ENCODE data around the gene CRHR1. TPM values are rescaled to one million over a fixed set of nuclear protein-coding genes. Genes with fewer than 3 reads are reported as not detected.

The CRHR1 gene
- total RNA-seq, 2 experiments from 2014 or later = not detected

- Histone ChIP-seq H3K27ac (ENCODE audit: low read depth in 1 of 2, low read length in 2 of 2) (no peak overlapping the region), H3K4me3 (ENCODE audit: low read length) (no peak overlapping the region), H3K4me1 (ENCODE audit: insufficient read depth, low read length) (peaks cover 3% of the 10 kb centered on the region), H3K27me3 (ENCODE audit: control insufficient read depth in 1 of 2, insufficient read depth in 2 of 2, low read length in 2 of 2) (no peaks in the 10 kb centered on the region), H3K36me3 (ENCODE audit: insufficient read depth, low read length) (no peaks in the 10 kb centered on the region), H3K9me3 (ENCODE audit: control insufficient read depth in 1 of 2, insufficient read depth in 1 of 2, low read length in 2 of 2) (no peaks in the 10 kb centered on the region)
- ATAC-seq (ENCODE audit: poor library complexity) = no peak
- POLR2A ChIA-PET = no interaction called here
- DNase-seq = no peak
- no peak for TF ChIP-seq CTCF (IDR thresholded peaks at IDR 0.05)
- intact Hi-C loops (cut with DNase I, micrococcal nuclease) = no loop called here
- Mint-ChIP-seq H3K27me3 (peaks cover 4% of the 10 kb centered on the region), H3K4me1 (ENCODE audit: low read depth) (no peaks in the 10 kb centered on the region), H3K36me3 (ENCODE audit: low read depth) (no peaks in the 10 kb centered on the region), H3K4me3 (no peak overlapping the region), H3K9me3 (no peaks in the 10 kb centered on the region), H3K27ac (no peak overlapping the region)
- CTCF ChIA-PET = interaction anchor here (0.8 kb wide), 1 partner anchor 195 kb away, joined by 3 read pairs; no protein-coding TSS in a partner anchor
Observed at GRCh38 chr17:45834471-45835396, 50.6 kb downstream of the CRHR1 start.

GRCh38 chr17:45835481-45835880 is 51.4 kb downstream of the CRHR1 start:
- peaks cover 3% of the 10 kb centered on the region for H3K4me1 ChIP-seq (ENCODE audit: insufficient read depth, low read length)
- ChIA-PET POLR2A (no interaction called here), CTCF (no interaction called here)
- no peaks in the 10 kb centered on the region for H3K9me3 Mint-ChIP-seq
- no peak for TF ChIP-seq CTCF (IDR thresholded peaks at IDR 0.05)
- intact Hi-C loops (cut with DNase I, micrococcal nuclease) = no loop called here
- H3K36me3 Mint-ChIP-seq (ENCODE audit: low read depth) = no peaks in the 10 kb centered on the region
- H3K9me3 ChIP-seq (ENCODE audit: control insufficient read depth in 1 of 2, insufficient read depth in 1 of 2, low read length in 2 of 2) = no peaks in the 10 kb centered on the region
- no peak overlapping the region for H3K4me3 Mint-ChIP-seq
- ATAC-seq (ENCODE audit: poor library complexity) (no peak), DNase-seq (no peak)
- no peak overlapping the region for H3K4me3 ChIP-seq (ENCODE audit: low read length)
- H3K27ac ChIP-seq (ENCODE audit: low read depth in 1 of 2, low read length in 2 of 2) = no peak overlapping the region
- H3K27me3 Mint-ChIP-seq = peaks cover 4% of the 10 kb centered on the region
- H3K27me3 ChIP-seq (ENCODE audit: control insufficient read depth in 1 of 2, insufficient read depth in 2 of 2, low read length in 2 of 2) = no peaks in the 10 kb centered on the region
- no peaks in the 10 kb centered on the region for H3K4me1 Mint-ChIP-seq (ENCODE audit: low read depth)
- H3K27ac Mint-ChIP-seq = no peak overlapping the region
- no peaks in the 10 kb centered on the region for H3K36me3 ChIP-seq (ENCODE audit: insufficient read depth, low read length)

- no peak for DNase-seq
- Histone ChIP-seq H3K4me3 (ENCODE audit: low read length) (no peak overlapping the region), H3K9me3 (ENCODE audit: control insufficient read depth in 1 of 2, insufficient read depth in 1 of 2, low read length in 2 of 2) (no peaks in the 10 kb centered on the region), H3K36me3 (ENCODE audit: insufficient read depth, low read length) (no peaks in the 10 kb centered on the region), H3K4me1 (ENCODE audit: insufficient read depth, low read length) (peaks cover 3% of the 10 kb centered on the region), H3K27me3 (ENCODE audit: control insufficient read depth in 1 of 2, insufficient read depth in 2 of 2, low read length in 2 of 2) (no peaks in the 10 kb centered on the region), H3K27ac (ENCODE audit: low read depth in 1 of 2, low read length in 2 of 2) (no peak overlapping the region)
- Mint-ChIP-seq H3K9me3 (no peaks in the 10 kb centered on the region), H3K27me3 (peaks cover 4% of the 10 kb centered on the region), H3K36me3 (ENCODE audit: low read depth) (no peaks in the 10 kb centered on the region), H3K27ac (no peak overlapping the region), H3K4me3 (no peak overlapping the region), H3K4me1 (ENCODE audit: low read depth) (no peaks in the 10 kb centered on the region)
- no peak for ATAC-seq (ENCODE audit: poor library complexity)
- TF ChIP-seq CTCF (IDR thresholded peaks at IDR 0.05) = no peak
- ChIA-PET POLR2A (no interaction called here), CTCF (no interaction called here)
- intact Hi-C loops (cut with DNase I, micrococcal nuclease) = no loop called here
Observed at GRCh38 chr17:45836047-45837044, 52.2 kb downstream of the CRHR1 start.

Data from CD4-positive, alpha-beta T cell (primary cell).